OCI-LY1 (cell line): ENCODE measurements around the gene CMIP.

Source experiments
- H2AFZ ChIP-seq: fragments of 200-600 bp; sonication (generic), shearing (Covaris generic); 2 replicates; pipeline ENCODE4 v1.6.0; 2014; ENCODE audit warnings: antibody characterized with exemption, mild to moderate bottlenecking, low read length
- H3F3A ChIP-seq: fragments of 200-600 bp; sonication (generic), shearing (Covaris generic); 2 replicates; pipeline ENCODE4 v1.6.0; 2014; ENCODE audit warnings: mild to moderate bottlenecking, antibody characterized with exemption, low read length, moderate library complexity; ENCODE audit not compliant: insufficient read depth
- H3K27ac ChIP-seq: fragments of 200-600 bp; sonication (generic); 2 replicates; pipeline ENCODE4 v1.5.1; 2014; ENCODE audit warnings: low read length, mixed run types, mild to moderate bottlenecking, low read depth; ENCODE audit not compliant: poor library complexity, severe bottlenecking
- H3K27me3 ChIP-seq: fragments of 200-600 bp; sonication (generic); 2 replicates; pipeline ENCODE4 v1.6.0; 2014; ENCODE audit warnings: antibody characterized with exemption, mild to moderate bottlenecking, low read length, moderate library complexity; ENCODE audit not compliant: insufficient read depth
- H3K36me3 ChIP-seq: fragments of 200-600 bp; sonication (generic); 2 replicates; pipeline ENCODE4 v1.6.1; 2014; ENCODE audit warnings: mild to moderate bottlenecking, antibody characterized with exemption, low read length, moderate library complexity, mixed read lengths; ENCODE audit not compliant: insufficient read depth
- H3K4me1 ChIP-seq: fragments of 200-600 bp; sonication (generic); 2 replicates; pipeline ENCODE4 v1.5.1; 2014; ENCODE audit warnings: mild to moderate bottlenecking, low read length, moderate library complexity; ENCODE audit not compliant: insufficient read depth, severe bottlenecking
- H3K4me2 ChIP-seq: fragments of 200-600 bp; sonication (generic), shearing (Covaris generic); 2 replicates; pipeline ENCODE4 v1.6.1; 2014; ENCODE audit warnings: low read length
- H3K4me3 ChIP-seq: fragments of 200-600 bp; sonication (generic); 2 replicates; pipeline ENCODE4 v1.5.1; 2014; ENCODE audit warnings: low read length, low read depth, mild to moderate bottlenecking, mixed read lengths; ENCODE audit not compliant: poor library complexity, severe bottlenecking
- H3K79me2 ChIP-seq: fragments of 200-600 bp; shearing (Covaris generic); 2 replicates; pipeline ENCODE4 v1.6.1; 2016; ENCODE audit warnings: mixed run types, low read length, mixed read lengths; ENCODE audit not compliant: insufficient read depth
- H3K9ac ChIP-seq: fragments of 200-600 bp; sonication (generic), shearing (Covaris generic); 2 replicates; pipeline ENCODE4 v1.6.1; 2014; ENCODE audit warnings: mild to moderate bottlenecking, low read length, mixed read lengths
- H3K9me2 ChIP-seq: fragments of 200-600 bp; sonication (generic), shearing (Covaris generic); 2 replicates; pipeline ENCODE4 v1.6.1; 2014; ENCODE audit warnings: low read depth, mild to moderate bottlenecking, low read length, mixed read lengths
- H3K9me3 ChIP-seq: fragments of 200-600 bp; shearing (Covaris generic); 2 replicates; pipeline ENCODE4 v1.6.1; 2014; ENCODE audit warnings: low read length, mixed read lengths
- H4K20me1 ChIP-seq: fragments of 200-600 bp; sonication (generic), shearing (Covaris generic); 2 replicates; pipeline ENCODE4 v1.6.0; 2016; ENCODE audit warnings: mild to moderate bottlenecking, low read length; ENCODE audit not compliant: insufficient read depth
- EZH2 ChIP-seq: fragments of 200-600 bp; sonication (generic), shearing (Covaris generic); IDR thresholded peaks from 2 replicates; pipeline ENCODE4 v1.8.0; 2017; ENCODE audit warnings: borderline replicate concordance, mixed run types, mild to moderate bottlenecking, antibody characterized with exemption, low read length, moderate library complexity, mixed read lengths
- TF ChIP-seq, protein P1 (sequence below): fragments of 200-600 bp; sonication (generic), shearing (Covaris generic); IDR thresholded peaks from 2 replicates; pipeline ENCODE4 v1.5.1; 2017; ENCODE audit warnings: mild to moderate bottlenecking, antibody characterized with exemption, low read length, moderate library complexity, mixed read lengths

The CMIP gene

DNA sequence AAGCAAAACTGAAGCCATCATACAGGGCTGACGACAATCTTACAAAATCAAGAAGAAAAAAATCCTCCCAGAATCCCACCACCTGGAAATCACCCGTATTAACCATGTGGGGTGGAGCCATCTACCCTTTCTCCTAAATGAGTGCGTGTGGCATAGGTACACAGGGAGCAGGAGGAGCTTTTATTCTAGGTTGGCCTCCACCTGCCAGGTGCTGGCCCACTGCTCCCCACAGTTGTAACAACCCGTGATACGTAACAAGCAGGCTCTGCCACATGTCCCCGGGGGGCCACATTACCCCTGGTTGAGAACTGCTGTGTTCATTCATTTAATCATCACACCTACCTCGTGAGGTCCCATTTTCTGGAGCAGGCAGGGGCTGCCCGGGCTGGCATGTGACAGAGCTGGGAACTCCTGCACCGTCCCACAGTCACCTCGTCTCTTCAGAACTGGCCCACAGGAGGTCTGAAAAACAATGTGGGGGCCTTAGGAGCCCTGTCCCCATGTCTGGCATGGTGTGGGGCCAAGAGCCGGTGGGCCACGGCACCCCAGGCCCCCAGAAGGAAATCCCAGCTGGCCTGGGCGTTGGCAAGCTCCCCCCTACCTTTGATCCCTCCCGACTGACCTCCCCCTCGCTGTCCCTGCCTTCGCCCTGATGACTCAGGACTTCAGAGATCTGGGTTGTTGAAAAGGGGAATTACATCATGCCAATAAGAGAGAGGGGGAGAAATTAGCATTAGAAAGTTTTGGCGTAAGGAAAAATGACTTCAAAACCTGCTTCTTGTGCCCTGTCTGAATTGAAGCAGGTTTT, 12.9 kb downstream of the CMIP start:
- H3K4me1 ChIP-seq, result peaks cover 38% of the 10 kb centered on the region
- no peak overlapping the region for H3K4me2 ChIP-seq
- no peaks in the 10 kb centered on the region for H3K27me3 ChIP-seq
- peaks cover 60% of the 10 kb centered on the region for H3K79me2 ChIP-seq
- H3K9me3 ChIP-seq, result no peaks in the 10 kb centered on the region
- no peak overlapping the region for H3K27ac ChIP-seq
- no peak overlapping the region for H2AFZ ChIP-seq
- no peaks in the 10 kb centered on the region for H3K9me2 ChIP-seq
- no peak overlapping the region for H3K9ac ChIP-seq
- H3F3A ChIP-seq, result no peaks in the 10 kb centered on the region
- H3K36me3 ChIP-seq, result peaks cover 43% of the 10 kb centered on the region
- H4K20me1 ChIP-seq, result no peaks in the 10 kb centered on the region
- TF ChIP-seq, protein P1, sequence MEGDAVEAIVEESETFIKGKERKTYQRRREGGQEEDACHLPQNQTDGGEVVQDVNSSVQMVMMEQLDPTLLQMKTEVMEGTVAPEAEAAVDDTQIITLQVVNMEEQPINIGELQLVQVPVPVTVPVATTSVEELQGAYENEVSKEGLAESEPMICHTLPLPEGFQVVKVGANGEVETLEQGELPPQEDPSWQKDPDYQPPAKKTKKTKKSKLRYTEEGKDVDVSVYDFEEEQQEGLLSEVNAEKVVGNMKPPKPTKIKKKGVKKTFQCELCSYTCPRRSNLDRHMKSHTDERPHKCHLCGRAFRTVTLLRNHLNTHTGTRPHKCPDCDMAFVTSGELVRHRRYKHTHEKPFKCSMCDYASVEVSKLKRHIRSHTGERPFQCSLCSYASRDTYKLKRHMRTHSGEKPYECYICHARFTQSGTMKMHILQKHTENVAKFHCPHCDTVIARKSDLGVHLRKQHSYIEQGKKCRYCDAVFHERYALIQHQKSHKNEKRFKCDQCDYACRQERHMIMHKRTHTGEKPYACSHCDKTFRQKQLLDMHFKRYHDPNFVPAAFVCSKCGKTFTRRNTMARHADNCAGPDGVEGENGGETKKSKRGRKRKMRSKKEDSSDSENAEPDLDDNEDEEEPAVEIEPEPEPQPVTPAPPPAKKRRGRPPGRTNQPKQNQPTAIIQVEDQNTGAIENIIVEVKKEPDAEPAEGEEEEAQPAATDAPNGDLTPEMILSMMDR, result no peak
- TF ChIP-seq EZH2, result no peak
- H3K4me3 ChIP-seq, result no peak overlapping the region

DNA sequence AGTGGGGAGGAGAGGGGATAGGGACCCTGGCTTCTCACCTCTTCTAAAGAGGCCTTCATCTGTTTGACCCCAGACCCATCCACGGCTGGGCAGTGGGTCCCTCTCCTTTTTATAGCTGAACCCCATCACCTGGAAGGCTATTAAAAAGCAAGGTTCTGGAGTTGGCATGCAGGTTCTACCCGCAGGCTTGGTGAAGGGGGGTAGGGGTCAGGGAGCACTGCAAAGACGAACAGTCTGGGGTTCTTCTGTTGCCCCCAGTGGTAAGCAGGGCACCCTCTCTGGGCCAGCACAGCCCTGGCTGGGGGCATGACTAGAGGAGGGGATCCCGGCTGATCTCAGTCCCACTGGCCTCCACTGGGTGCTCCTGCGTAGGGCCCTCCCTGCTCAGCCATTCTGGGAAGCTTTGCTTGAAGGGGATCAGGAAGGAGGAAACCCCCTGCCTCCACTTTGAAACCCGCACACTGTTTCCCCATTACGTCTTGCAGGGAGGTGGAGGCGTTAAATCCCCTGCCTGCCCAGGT, 13.6 kb downstream of the CMIP start:
- Histone ChIP-seq H3K9me2 (no peaks in the 10 kb centered on the region), H3K27me3 (no peaks in the 10 kb centered on the region), H4K20me1 (no peaks in the 10 kb centered on the region), H3K36me3 (peaks cover 49% of the 10 kb centered on the region), H3K9me3 (no peaks in the 10 kb centered on the region), H3F3A (no peaks in the 10 kb centered on the region), H3K4me2 (no peak overlapping the region), H3K4me1 (peaks cover 31% of the 10 kb centered on the region), H2AFZ (no peak overlapping the region), H3K79me2 (peaks cover 60% of the 10 kb centered on the region), H3K4me3 (no peak overlapping the region), H3K27ac (no peak overlapping the region), H3K9ac (no peak overlapping the region)
- TF ChIP-seq, protein P1, result no peak
- no peak for TF ChIP-seq EZH2

DNA sequence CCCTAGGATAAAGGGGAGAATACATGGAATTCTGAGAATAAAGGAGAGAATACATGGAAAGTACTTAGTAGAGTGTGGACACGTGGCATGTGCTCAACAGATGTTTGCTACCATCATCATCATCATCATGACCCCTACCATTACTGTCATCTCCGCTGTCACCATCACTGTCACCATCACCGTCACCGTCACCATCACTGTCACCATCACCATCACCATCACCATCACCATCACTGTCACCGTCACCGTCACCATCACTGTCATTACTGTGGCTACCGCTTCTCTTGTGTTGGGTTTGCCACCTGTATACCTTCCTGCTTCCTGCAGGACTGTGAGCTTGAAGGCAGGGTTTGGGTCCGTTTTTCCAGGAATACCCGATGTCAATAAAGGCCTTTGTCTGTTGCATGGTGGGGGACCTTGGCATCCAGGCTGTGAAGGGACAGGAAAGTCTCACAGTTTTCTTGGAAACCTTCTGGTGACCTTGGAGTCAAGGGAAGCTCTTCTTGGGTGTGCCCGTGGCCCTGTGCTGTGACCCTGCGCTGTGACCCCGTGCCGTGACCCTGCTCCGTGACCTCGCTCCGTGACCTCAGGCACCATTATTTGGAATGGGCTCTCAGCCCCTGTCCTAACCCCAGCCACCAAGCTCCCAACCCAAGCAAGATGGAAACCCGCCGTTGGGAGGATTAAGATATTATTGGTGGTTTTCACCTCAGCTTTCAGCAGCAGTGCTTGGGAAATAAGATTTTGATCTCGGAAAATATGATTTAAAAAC, 14.4 kb downstream of the CMIP start:
- no peak overlapping the region for H3K4me2 ChIP-seq
- H4K20me1 ChIP-seq, result no peaks in the 10 kb centered on the region
- H3K27me3 ChIP-seq, result no peaks in the 10 kb centered on the region
- TF ChIP-seq, protein P1, result no peak
- TF ChIP-seq EZH2, result no peak
- no peak overlapping the region for H3K9ac ChIP-seq
- no peak overlapping the region for H3K27ac ChIP-seq
- H3F3A ChIP-seq, result no peaks in the 10 kb centered on the region
- H3K4me3 ChIP-seq, result no peak overlapping the region
- no peaks in the 10 kb centered on the region for H3K9me2 ChIP-seq
- peaks cover 23% of the 10 kb centered on the region for H3K4me1 ChIP-seq
- H3K9me3 ChIP-seq, result no peaks in the 10 kb centered on the region
- H2AFZ ChIP-seq, result no peak overlapping the region
- peaks cover 62% of the 10 kb centered on the region for H3K79me2 ChIP-seq
- H3K36me3 ChIP-seq, result peaks cover 57% of the 10 kb centered on the region
